ENCODE results near the gene LRRC75B.
"Not testable (repeated sequence)": the region's sequence is repeated elsewhere in the genome, so short reads cannot be mapped to it uniquely, and the experiment has no call there.

Gene LRRC75B

DNA sequence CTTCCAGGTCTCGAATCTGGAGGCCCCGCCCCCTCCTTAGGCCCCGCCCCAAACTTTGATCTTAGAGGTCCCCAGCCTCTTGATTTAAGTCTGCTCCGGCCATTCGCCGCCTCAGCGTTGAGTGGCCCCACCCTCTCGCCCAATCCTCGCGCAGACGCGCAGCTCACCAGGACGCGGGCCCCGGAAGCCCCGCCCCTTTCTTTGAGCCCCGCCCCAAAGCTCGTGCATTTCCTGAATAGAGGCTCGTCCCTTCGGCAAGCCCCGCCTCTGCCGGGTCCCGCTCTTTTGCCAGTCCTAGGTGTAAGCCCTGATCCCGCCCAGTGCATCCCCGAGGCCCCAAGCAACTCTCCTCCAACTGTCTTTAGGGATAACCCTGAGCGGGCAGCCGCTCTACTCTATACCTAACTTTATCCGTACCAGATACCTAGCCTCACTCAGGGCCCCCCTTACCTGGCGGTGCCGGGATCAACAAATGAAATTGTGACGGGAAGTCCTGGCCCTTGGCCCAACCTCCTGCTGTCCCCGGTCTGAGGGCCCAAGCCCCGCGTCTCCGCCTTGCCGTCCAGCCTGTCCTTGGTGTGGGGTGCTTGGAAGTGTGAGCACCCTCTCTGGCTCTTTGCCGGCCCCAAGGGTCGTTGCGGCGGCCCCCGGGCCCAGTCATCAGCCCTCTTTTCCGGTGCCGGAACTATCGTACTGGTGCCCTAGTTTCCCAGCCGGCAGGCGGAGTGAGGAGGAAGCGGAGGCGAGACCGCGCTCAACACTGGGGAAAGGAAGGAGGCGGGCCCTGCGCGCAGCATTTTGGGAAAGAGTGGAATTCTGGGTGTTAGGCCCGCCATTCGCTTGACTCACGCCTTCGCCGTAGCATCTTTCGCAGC is 37.5 kb downstream of the LRRC75B start, which contains the start of gene SNRPD3:
SNRPD3 (plus strand) TSS at position 835 of the 875 bp plus-strand sequence. CDS start 1,676 bp downstream, outside the sequence.
- DNase-seq (ENCODE audit: low read depth in 2 of 2, low spot score in 1 of 2): peak; percentile 100

DNA sequence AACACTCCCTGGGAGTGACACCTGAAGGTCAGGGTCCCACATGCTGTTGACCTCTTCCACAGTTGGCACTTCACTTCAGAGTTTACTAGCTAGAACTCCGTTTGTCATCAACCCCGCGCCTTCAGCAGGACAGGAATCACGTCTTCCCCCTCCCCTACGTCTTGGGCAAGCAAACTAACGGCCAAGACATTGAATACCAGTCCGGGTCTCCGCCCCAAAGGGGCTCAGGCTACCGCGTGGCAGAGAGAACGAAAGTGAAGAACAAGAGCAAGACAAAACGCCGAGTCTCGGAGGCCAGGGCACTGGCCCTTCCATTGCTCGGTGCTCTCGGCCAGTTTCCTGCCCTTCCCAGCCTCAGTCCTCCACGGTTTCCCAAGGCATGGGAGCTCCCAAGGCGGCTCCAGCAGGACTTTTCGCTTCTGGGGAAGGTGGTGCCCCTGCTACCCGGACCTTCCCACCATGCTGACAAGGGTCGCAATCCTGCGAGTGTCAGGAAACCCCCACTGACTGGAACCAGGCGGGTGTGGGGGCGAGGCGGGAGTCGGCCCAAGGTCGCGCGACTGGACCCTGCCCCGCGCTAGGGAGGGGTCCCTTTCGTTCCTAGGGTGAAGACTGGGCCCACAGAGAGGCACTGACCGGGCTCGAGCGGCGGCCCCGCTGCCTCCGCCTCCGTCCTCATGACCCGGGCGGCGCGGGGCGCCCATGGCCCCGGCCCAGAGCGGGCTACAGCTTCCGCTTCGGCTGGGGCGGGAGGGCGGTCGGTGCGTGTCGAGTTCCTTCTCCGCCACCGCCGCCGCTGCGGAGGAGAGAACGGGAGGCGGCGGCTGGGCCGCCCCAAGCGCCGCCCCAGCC is 38.3 kb downstream of the LRRC75B start, which contains the start of gene GUCD1:
GUCD1 (minus strand) TSS at position 826 of the 852 bp plus-strand sequence; CDS start at position 679, 147 bp downstream.
- DNase-seq (ENCODE audit: low read depth in 2 of 2, low spot score in 1 of 2): no peak

DNA sequence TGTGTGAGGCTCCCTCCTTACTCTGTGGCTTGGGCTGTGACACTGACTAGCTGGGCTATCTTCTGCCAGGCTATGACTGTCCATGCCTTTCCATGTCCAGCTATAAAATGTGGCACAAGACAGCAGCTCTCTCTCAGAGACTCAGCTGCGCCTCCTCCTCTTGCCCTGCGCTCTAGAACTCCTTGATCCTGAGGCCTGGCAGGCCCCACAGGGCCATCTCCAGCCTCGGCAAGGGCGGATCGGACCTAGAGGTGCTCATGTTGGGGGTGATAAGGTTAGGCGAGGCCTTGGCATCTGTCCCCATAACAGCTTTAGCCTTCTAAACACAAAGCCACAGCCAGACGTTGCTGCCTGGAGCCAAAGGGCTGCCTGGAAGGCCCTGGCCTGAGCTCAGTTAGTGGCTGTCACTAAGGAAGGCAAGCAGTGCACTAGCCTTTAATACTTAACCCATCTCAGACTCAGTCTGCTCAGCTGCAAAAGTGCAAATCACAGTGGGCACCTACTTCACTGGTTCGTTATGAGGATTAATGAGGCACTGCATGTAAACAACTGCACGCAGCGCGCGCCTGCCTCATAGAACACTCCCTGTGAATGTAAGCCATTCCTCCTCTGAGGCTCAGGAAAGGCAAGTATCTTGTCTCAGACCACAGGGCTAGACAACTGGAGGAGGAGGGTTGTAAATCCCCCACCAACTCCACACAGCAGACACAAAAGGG is 39.1 kb downstream of the LRRC75B start:
- no peak for DNase-seq (ENCODE audit: low read depth in 2 of 2, low spot score in 1 of 2)

DNA sequence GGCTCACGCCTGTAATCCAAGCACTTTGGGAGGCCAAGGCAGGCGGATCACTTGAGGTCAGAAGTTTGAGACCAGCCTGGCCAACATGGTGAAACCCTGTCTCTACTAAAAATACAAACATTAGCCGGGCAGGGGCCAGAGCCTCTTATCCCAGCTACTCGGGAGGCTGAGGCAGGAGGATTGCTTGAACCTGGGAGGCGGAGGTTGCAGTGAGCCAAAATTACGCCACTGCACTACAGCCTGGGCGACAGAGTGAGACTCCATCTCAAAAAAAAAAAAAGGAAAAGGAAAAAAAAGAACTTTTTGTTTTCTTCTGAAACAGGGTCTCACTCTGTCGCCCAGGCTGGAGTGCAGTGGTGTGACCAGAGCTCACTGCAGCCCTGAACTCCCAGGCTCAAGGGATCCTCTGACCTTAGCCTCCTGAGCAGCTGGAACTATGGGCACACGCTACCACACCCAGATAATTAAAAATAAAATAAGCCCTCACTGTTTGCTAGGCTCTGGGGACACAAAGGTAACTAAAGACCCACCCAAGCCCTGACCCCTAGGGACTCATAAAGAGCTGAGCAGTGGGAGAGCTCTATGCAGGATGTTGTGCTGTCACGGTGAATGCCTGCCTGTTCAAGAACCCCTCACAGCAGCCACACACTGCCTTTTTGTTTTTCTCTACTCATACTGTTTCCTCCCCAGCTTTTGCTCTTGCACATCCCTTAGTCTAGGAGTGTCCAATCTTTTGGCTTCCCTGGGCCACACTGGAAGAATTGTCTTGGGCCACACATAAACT is 40.2 kb downstream of the LRRC75B start:
- not testable (repeated sequence) for DNase-seq (ENCODE audit: low read depth in 2 of 2, low spot score in 1 of 2)

DNA sequence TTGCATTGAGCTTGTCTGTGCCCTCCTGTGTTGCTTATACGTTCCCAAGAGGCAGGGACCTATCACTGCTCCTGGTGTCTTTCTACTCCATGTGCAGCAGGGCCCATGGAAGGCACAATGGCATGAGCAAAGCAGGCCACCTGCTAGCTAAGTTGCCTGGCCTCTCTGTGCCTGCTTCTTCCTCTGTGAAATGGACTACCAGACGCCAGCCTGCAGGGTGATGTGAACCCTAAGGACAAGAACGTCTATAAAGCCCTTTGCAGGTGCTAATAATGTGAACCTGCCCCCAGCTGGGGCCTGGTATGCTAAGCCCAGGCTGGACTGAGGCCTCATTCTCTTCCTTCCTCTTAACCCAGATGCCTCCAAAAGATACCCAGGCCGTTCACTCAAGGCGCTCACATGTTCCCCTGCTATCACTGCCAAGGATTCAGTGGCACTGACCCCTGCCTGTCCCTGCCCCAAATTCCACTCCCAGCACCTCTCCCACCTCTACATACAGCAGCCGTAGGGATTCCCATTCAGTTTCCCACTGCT is 41.9 kb downstream of the LRRC75B start:
- no peak for DNase-seq (ENCODE audit: low read depth in 2 of 2, low spot score in 1 of 2)

DNA sequence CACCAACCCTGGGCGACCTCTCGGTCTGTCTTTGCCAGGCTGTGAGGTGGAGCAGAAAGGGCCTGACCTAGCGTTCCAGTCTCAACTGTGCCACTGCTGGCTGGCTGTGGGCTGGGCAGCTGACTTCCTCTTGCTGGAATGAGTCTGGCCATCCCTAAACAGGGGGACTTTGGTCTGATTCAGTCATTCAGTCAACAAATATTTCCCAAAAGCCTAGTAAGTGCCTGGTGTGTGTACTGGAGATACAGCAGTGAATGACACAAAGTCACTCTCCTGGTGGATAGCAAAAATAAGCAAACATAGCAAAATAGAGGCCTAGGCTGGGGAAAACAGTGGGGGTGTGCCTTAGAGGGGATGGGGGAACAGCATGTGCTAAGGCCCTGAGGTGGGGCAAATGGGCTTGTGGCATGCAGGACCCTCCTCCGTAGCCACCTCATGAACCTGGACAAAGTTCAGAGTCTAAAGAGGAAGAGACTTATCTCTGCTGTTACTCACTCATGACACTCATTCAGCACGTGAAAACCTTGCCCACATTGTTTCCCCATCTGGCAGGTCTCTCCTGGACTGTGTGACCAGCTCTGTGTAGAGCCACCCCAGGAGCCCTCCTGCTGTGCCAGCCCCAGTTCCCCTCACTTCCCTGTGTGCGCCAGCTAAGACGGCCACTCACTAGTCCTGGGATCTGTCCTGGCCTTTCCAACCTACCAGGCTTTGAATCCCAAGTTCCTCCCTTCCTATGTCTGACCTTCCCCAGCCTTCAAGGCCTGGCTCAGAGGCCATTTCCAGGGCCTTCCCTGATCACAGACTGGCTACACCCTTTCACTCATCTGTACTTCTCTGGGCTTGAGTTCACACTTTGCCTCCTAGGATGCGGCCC is 42.6 kb downstream of the LRRC75B start:
- DNase-seq (ENCODE audit: low read depth in 2 of 2, low spot score in 1 of 2): no peak

DNA sequence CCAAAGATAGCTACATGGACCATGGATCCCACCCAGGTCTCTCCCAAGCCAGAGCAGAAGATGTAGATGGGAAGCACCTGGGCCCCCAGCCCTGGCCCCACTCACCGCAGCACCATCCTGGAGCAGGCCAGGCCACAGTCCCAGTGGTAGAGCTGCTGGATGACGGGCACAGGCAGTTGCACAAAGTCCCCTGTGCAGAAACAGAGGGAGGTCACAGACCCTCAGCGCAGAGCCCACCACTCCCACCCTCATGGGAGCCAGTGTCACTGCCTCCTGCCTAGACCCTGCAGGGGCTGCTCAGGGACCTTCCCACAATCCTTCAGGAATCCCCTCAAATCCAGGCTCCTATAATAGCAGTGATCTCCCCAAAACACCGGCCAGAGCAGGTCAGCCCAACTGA is 44.1 kb downstream of the LRRC75B start:
- no peak for DNase-seq (ENCODE audit: low read depth in 2 of 2, low spot score in 1 of 2)

DNA sequence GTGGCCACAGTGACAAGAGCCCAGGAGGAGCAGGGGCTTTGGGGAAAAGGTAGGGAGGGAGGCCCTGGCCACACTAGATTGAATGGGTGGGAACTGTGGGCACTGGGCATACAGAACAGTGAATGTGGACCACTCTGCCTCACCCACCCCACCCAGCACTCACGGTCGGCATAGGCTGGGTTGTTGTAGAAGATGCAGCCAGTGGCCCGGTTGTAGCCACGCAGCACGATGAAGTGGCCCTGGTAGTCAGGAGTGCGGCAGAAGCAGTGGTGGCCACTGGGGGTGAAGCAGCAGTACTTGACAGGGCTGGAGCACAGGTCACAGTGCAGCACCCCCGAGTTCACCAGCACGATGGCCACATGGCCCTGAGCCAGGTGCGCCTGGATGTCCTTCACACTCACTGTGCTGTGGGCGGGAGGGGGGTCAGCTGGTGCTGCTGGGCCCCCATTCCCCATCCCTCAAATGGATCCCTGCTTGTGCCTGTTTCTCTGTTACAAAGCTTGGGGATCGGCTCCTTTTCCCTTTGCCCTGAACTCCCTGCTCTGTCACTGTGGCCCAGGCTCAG is 49.1 kb downstream of the LRRC75B start:
- DNase-seq (ENCODE audit: low read depth in 2 of 2, low spot score in 1 of 2): no peak

DNA sequence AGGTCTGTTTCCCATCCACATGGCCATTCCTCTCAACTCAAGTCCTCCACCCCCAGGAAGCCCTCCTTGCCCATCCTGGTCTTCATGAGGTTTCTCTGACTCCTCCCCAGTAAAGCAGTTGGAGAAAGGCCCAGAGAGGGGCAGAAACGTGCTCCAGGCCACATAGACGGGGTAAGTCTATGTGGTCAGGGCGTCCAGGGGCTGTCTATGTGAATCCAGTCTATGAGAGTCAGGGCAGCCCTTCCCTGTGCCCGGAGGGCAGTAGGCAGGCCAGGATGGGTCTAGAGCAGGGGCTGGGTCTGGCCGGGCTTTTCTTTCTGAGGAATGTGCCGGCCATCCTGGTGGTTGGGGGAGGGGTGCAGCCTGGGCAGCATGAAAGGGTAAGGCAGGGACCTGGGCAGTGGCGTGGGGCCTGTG is 49.7 kb downstream of the LRRC75B start:
- DNase-seq (ENCODE audit: low read depth in 2 of 2, low spot score in 1 of 2): no peak

DNA sequence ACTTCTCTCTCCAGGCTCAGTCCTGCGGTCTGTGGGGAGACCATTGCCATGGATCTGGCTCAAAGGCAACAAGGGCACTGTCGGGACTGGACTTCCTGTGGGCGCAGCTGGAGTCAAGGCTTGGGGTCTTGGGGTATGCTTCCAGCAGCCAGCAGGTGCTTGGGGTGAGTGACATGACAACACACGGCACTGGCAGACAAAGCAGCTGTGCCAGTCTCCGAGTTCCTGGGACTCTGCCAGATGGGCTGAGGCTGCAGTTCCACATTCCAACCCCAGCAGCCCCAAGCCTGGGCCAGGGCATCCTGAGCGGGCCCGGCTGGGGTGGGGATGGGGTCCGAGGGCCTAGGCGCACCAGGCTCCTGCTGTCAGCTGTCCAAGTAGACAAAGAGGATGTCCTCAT is 50.2 kb downstream of the LRRC75B start:
- DNase-seq (ENCODE audit: low read depth in 2 of 2, low spot score in 1 of 2): no peak

DNA sequence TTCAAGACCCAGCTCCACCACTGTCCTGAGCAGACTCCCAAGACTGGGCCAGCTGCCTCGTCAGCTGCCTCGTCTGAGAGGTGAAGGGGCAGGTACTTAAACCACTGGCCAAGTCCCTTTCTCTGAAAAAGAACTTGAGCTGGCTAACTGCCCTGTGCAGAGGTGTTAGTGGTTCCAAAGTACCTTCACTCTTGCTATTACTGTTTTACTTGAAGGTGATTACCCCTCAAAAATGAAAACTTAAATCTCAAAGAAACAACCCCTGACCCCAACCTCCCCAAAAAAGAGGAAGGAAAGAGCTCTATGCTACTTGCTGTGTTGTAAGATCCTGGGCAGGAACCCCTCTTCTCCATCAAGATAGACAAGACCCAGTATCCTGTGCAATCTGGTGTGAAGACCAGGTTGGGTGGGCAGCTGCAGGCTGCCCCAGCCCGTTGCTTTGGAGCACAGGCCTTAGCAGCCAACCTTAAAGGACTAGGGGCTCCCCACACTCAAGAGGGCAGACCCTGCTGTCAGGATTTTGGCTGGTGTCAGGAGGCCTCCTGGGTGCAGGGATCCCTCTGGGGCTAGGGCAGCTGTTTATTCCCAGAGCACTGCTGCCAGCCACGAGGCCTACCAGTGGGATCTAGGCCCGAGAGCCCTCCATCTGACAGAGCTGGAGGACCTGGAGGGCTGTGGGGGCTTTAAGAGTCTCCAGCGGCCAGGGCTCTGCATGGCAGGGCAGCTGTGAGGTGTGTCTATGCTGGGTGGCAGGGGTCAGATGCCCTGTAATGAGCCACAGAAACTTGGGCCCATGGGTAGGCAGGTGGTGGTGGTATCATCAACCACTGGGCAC is 51.0 kb downstream of the LRRC75B start:
- DNase-seq (ENCODE audit: low read depth in 2 of 2, low spot score in 1 of 2): no peak

DNA sequence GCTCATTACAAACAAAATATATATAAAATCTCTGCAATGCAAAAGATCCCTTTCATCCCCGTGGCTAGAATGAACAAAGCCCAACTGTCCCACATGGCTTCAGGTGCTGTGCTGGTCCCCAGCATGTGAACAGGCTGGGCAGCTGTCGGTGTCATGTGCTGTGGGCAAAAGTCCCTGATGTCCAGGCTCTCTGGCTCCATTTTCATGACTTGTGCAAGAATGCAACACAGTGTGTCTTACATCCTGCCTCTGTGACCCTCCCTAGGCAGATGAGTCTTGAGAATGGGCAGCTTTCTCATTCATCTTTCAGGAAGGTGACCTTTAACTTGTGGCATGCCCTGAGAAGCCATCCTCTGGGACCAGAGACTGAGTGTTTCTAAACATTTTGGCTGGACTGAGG is 52.4 kb downstream of the LRRC75B start:
- DNase-seq (ENCODE audit: low read depth in 2 of 2, low spot score in 1 of 2): no peak

DNA sequence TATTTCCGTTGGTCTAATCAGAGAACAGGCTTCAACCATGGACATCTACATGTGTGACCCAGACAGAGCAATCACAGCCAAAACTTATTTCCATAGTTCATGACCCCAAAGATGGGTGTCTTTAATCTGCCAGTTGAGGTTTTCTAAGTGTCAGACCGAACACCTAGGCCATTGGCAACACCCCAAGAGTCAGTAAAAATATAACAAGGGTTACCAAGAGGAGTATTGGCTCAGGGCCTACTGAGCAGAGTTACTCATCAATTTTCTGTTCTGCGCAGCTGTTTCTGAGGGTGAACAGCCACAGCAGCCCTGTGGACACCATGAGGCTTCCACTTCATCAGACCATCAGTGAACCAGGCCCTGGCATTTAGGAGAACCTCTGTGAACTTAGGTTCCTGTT is 56.8 kb downstream of the LRRC75B start:
- DNase-seq (ENCODE audit: low read depth in 2 of 2, low spot score in 1 of 2): no peak
